ENCODE data around the gene CCDC191. TPM values are rescaled to one million over a fixed set of nuclear protein-coding genes. Genes with fewer than 3 reads are reported as not detected.

Gene CCDC191
- total and polyA plus RNA-seq, 2 experiments from 2014 or later = 5.3 to 5.4 TPM

DNA sequence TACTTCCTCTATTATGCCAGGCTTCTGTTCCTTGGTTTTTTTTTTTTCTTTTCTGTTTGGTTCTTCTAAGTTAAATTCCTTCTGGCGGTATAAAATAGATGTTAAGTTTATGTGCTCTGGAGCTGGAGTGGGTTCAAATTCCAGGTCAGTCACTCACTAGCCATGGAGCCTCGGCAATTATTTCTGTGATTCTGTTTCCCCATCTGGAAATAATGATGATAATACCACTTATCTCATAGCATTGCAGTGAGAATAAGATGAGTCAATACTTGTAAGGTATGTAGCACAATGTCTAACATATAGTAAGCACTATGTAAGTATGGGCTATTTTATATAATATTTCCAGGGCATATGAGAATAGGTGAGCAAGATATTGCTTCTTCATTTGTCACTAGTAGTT, 141.7 kb downstream of the CCDC191 start:
- H3K27ac ChIP-seq = no peak overlapping the region
- H3K4me3 ChIP-seq = no peak overlapping the region
- no peaks in the 10 kb centered on the region for H3K9me3 ChIP-seq (ENCODE audit: low read depth)
- H3K36me3 ChIP-seq = no peaks in the 10 kb centered on the region
- DNase-seq (ENCODE audit: low read depth in 1 of 2, low spot score in 1 of 2) = peak in 1 of 2 donors; percentile 33
- no peaks in the 10 kb centered on the region for H3K4me1 ChIP-seq (ENCODE audit: low read depth)
- H3K27me3 ChIP-seq = no peaks in the 10 kb centered on the region
- TF ChIP-seq, protein P1, sequence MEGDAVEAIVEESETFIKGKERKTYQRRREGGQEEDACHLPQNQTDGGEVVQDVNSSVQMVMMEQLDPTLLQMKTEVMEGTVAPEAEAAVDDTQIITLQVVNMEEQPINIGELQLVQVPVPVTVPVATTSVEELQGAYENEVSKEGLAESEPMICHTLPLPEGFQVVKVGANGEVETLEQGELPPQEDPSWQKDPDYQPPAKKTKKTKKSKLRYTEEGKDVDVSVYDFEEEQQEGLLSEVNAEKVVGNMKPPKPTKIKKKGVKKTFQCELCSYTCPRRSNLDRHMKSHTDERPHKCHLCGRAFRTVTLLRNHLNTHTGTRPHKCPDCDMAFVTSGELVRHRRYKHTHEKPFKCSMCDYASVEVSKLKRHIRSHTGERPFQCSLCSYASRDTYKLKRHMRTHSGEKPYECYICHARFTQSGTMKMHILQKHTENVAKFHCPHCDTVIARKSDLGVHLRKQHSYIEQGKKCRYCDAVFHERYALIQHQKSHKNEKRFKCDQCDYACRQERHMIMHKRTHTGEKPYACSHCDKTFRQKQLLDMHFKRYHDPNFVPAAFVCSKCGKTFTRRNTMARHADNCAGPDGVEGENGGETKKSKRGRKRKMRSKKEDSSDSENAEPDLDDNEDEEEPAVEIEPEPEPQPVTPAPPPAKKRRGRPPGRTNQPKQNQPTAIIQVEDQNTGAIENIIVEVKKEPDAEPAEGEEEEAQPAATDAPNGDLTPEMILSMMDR (IDR thresholded peaks at IDR 0.05; ENCODE audit: low read depth, low read length) = no peak

Other genes with a start within 250 kb of the CCDC191 start
- gene GRAMD1C, start 217.7 kb downstream of the CCDC191 start, total RNA-seq = 0.25 and 6.5 TPM in 2 replicates
- 0.31 and 3.0 TPM in 2 replicates for gene GRAMD1C, start 217.7 kb downstream of the CCDC191 start, polyA plus RNA-seq
- gene ZDHHC23, start 108.5 kb downstream of the CCDC191 start, total RNA-seq = 8.7 and 9.1 TPM in 2 replicates
- 2.9 and 7.9 TPM in 2 replicates for gene ZDHHC23, start 108.5 kb downstream of the CCDC191 start, polyA plus RNA-seq
- gene QTRT2, start 211 bp upstream of the CCDC191 start, total RNA-seq = 6.7 and 12.3 TPM in 2 replicates
- 8.7 and 13.8 TPM in 2 replicates for gene QTRT2, start 211 bp upstream of the CCDC191 start, polyA plus RNA-seq
- gene DRD3, start 122.5 kb upstream of the CCDC191 start, total RNA-seq = 0.51 TPM in 1 of 2 replicates, not detected in the other
- not detected in 2 replicates for gene DRD3, start 122.5 kb upstream of the CCDC191 start, polyA plus RNA-seq
- gene ZNF80, start 181.1 kb upstream of the CCDC191 start, total RNA-seq = not detected in 2 replicates
- gene ZNF80, start 181.1 kb upstream of the CCDC191 start, polyA plus RNA-seq = not detected in 2 replicates
- not detected in 2 replicates for gene TIGIT, start 237.5 kb upstream of the CCDC191 start, total RNA-seq
- gene TIGIT, start 237.5 kb upstream of the CCDC191 start, polyA plus RNA-seq = not detected in 2 replicates